NCI-H2171 (cell line): ENCODE measurements around the gene KIAA0319L.
"Not testable (repeated sequence)": the region's sequence is repeated elsewhere in the genome, so short reads cannot be mapped to it uniquely, and the experiment has no call there.

Source experiments
- DNase-seq: peaks from one replicate; lab custom pipeline; 2025; lab: John Stamatoyannopoulos, UW

KIAA0319L gene

GRCh38 chr1:35580949-35581388 lies 23.8 kb upstream of the KIAA0319L start:
- DNase-seq = no peak

GRCh38 chr1:35577071-35577998 lies 20.1 kb upstream of the KIAA0319L start:
- no peak for DNase-seq

DNA sequence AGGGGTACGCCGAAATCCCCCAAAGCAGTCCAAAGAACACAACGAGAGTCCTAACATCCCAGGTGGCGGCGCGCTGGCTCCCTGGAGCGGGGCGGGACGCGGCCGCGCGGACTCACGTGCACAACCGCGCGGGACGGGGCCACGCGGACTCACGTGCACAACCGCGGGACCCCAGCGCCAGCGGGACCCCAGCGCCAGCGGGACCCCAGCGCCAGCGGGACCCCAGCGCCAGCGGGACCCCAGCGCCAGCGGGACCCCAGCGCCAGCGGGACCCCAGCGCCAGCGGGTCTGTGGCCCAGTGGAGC lies 19.5 kb upstream of the KIAA0319L start:
- not testable (repeated sequence) for DNase-seq

GRCh38 chr1:35576061-35576765 lies 19.0 kb upstream of the KIAA0319L start:
- no peak for DNase-seq

DNA sequence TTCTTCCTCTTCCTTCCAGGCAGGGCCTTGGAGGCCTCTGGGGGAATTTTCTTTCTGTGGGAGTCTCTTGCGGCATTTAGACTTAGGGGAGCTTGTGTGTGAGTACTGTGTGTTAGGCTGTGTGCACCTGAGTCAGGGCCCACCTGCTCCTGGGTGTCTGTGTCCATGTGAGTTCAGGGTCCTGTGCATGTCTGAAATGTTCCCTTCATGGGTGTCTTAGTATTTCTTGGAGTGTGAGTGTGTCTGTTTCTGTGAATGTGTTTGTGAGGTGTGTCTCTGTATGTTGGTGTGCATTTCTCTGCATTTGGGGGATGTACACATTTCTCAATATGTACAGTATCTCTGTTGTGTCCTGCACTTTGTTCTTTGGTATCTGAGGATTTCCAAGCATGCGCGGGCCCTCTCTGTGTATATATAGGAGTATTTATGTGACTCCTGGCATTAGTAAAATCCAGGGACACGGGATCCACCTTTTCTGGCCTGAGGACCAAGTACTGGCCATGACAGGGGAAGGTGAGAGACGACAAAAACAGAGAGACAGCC lies 18.3 kb upstream of the KIAA0319L start:
- no peak for DNase-seq

DNA sequence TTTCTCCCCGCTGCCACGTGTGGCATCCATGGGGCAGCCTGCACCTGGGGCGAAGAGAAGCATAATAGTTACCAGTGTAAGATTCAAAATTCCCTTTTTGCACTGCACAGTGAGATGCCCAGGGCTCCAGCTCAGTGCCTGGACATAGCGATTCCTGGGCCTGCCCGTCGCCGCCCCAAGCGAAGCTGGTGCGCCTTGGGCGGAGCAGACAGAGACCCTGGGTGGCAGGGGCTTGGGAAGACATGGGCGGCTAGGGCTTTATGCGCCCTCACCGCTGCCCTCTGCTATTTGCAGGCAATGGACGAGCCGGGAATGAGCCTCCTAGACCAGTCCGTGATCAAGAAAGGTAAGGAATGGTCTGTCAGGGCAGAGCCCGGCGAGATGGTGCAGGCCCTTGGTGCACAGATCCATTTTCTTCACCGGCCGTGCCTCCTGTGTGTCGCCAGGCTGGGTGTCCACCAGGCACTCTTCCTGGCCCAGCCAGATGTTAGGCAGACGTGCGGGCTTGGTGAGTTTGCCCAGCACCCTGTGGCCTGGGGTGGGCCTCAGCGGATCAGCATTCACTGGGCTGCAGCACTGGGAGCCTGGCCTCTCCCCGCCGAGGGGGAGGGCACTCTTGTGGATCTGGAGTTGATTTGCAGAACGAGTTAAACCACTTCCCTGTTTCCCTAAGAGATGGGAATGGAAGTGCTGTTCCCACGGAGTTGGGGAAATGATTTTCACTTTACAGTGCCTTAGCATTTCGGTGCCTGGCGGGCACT lies 17.6 kb upstream of the KIAA0319L start:
- no peak for DNase-seq

GRCh38 chr1:35574125-35574654 lies 17.0 kb upstream of the KIAA0319L start:
- no peak for DNase-seq

DNA sequence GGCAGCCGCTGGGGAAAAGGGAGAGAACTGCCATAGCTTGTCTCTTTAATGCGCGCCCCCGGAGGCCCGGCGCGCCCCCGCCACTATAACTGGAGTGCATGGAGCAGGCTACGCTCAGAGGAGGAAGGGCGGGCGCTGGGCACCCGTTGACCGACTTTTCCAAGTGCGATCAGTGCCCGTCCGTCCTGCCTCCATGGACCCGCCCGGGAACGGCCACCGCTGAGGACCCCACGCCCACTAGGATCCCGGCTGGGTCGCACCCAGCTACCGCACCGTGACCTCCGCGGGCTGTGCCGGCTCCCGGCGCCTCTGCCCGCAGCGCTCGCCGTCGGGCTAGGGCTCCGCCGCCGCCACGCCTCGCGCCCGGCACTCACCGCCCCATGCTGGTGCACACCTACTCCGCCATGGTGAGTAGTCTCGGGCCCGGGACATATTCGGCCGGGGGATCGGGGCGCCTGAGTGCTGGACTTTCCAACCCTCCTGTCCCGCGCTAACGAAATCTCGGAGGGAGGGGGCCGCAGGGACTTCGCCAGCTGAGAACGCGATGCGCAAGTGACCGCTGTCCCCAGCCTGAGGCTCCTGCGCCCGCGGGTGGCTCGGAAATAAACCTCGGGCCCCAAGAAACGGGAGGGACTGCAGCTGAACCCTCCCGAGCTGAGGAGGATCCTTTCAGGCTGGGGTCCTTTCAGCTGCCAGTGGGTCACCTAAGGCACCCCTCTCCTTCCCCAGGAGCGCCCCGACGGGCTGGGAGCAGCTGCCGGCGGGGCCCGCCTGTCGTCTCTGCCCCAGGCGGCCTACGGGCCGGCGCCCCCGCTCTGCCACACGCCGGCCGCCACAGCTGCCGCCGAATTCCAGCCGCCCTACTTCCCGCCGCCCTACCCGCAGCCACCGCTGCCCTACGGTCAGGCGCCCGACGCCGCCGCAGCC lies 16.3 kb upstream of the KIAA0319L start, which contains the start of gene TFAP2E:
Gene TFAP2E, plus strand, starts transcription at position 117 of the 927 bp plus-strand sequence. Its CDS starts 264 bp downstream, at position 381.
- no peak for DNase-seq

GRCh38 chr1:35572296-35572695 lies 15.1 kb upstream of the KIAA0319L start:
- DNase-seq = no peak

DNA sequence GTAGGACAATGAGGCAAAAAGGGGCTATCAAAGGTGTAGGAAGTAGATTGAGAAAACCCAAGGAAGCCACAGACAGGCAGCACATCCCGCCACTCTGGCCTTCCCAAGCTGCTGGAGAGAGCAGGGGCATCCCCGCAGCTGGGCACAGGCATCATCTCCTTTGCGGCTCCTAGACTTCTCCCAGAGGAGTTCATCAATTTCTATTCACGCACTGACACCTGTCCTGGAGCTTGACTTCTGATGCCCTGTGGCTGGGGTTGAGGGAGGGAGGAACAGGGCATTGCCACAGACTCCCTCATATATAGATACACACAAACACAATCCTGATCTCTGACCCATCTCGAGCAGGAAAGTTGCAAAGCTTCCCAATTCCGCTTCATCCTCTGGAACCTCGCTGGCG lies 14.1 kb upstream of the KIAA0319L start:
- DNase-seq = no peak

- no peak for DNase-seq
Observed at GRCh38 chr1:35570589-35571137, 13.5 kb upstream of the KIAA0319L start.

DNA sequence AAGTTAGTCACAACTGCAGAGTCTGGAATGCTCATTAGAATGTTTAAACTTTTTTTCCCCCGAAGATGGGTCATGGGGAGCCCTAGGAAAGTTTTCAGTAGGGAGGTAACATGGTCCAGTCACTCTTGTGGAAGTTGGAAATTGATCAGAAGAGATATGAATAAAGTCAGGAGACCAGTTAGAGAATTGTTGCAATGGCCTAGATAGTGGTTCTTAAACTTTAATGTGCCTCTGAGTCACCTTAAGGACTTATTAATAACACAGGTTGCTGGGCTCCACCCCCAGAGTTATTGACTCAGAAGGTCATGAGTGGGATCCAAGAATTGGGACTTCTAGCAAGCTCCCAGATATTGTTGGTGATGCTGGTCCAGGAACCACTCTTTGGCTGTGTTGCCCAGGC lies 12.7 kb upstream of the KIAA0319L start:
- no peak for DNase-seq

GRCh38 chr1:35568975-35569395 lies 11.8 kb upstream of the KIAA0319L start:
- DNase-seq = peak; percentile 34

- DNase-seq = no peak
Observed at GRCh38 chr1:35567947-35568558, 10.8 kb upstream of the KIAA0319L start.

GRCh38 chr1:35565742-35566133 lies 8.5 kb upstream of the KIAA0319L start:
- DNase-seq = no peak

DNA sequence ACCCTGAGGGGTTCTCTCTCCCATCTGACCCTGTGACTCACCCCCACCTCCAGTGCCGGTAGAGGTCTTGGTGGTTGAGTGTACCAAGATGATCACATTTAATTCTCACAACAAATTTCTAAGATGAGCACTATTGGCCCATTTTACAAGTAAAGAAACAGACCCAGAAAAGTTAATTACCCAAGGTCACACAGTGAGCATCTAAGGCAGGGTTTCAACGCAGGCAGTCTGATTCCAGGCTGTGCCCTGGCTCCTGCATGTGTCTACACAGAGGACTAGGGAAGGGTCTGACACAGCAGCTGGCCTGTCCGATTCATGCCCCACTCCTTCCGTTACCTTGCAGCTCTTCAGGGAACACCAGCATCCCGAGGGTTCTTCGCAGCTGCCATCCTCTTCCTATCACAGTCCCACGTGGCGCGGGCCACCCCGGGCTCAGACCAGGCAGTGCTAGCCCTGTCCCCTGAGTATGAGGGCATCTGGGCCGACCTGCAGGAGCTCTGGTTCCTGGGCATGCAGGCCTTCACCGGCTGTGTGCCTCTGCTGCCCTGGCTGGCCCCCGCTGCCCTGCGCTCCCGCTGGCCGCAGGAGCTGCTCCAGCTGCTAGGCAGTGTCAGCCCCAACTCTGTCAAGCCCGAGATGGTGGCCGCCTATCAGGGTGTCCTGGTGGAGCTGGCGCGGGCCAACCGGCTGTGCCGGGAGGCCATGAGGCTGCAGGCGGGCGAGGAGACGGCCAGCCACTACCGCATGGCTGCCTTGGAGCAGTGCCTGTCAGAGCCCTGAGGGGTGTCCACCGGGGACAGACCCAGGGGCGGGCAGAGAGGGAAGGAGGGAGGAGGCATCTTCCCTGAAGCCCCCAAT lies 7.9 kb upstream of the KIAA0319L start:
- no peak for DNase-seq

- peak; percentile 45 for DNase-seq
Observed at GRCh38 chr1:35564037-35564883, 7.1 kb upstream of the KIAA0319L start.

DNA sequence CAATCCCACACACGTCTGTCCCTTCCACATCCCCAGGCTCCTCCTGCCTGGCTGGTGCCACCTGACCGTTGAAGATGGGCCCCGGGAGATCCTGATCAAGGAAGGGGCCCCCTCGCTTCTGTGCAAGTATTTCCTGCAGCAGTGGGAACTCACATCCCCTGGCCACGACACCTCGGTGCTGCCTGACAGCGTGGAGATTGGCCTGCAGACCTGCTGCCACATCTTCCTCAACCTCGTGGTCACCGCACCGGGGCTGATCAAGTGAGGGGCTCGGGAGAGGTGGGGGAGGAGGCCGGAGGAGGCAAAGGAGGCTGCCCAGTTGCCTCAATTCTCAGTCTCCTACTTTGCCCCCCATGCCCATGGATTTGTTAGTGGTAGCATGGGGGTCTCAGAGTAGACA lies 6.0 kb upstream of the KIAA0319L start:
- no peak for DNase-seq
